BE2C (cell line): Measurements from ENCODE around the gene SNRPD1.
"Not testable (repeated sequence)": the region's sequence is repeated elsewhere in the genome, so short reads cannot be mapped to it uniquely, and the experiment has no call there.

Source experiments
- DNase-seq: peaks from one replicate; pipeline ENCODE4 v3.0.0-alpha.2; 2020
- H3K27me3 ChIP-seq: fragments of 250-450 bp; sonication (Bioruptor Pico); 2 replicates; pipeline ENCODE4 v1.5.1; 2020; ENCODE audit warnings: mild to moderate bottlenecking
- H3K36me3 ChIP-seq: fragments of 250-450 bp; sonication (Bioruptor Pico); 2 replicates; pipeline ENCODE4 v1.5.1; 2020; ENCODE audit warnings: mild to moderate bottlenecking
- H3K4me1 ChIP-seq: fragments of 250-450 bp; sonication (Bioruptor Pico); 2 replicates; pipeline ENCODE4 v1.5.1; 2020
- H3K4me3 ChIP-seq: 2 replicates; pipeline ENCODE4 v1.5.1; 2011; ENCODE audit warnings: low read depth, low read length
- H3K9me3 ChIP-seq: fragments of 250-450 bp; sonication (Bioruptor Pico); 2 replicates; pipeline ENCODE4 v1.5.1; 2020
- CTCF ChIP-seq: IDR thresholded peaks from 2 replicates; pipeline ENCODE4 v1.5.1; 2012; ENCODE audit warnings: mild to moderate bottlenecking, low read depth, low read length

SNRPD1 gene

DNA sequence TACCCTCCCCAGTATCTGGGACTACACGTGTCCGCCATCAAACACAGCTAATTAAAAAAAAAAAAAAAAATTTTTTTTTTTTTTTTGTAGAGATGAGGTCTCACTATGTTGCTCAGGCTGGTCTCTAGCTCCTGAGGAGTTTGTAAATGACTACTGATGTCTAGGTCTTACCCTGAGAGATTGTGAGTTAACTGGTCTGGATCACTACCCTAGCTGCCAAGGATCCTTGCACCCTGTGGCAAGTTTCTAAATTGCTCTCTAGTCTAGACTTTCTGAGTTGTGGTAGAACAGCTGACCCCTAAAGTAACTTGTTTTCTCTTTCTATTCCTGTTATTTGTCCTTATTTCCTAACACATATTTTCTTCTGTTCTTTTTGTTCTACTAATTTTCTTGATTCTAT, 48.0 kb downstream of the SNRPD1 start:
- Histone ChIP-seq H3K9me3 (no peaks in the 10 kb centered on the region), H3K4me3 (no peak overlapping the region), H3K27me3 (no peaks in the 10 kb centered on the region), H3K36me3 (no peaks in the 10 kb centered on the region), H3K4me1 (no peaks in the 10 kb centered on the region)
- no peak for TF ChIP-seq CTCF
- DNase-seq, result no peak

DNA sequence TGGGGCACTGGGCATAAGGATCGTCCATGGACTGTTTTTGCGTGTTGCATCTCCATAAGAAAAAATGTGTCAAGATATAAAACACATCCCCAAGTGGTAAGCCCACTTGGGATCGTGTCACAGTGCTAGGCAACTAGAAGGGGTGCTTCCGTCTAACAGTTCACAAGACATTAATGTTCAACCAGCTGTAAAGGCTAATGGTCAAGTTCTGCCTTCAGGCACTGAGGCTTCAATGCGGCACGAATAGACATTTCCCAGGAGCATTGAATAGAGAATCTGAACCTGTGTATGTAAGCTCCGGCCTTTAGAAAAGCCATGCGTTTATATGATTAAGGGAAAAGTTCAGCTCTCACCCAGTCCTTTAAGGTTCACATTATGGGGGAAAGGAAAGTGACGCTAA, 50.5 kb downstream of the SNRPD1 start:
- H3K4me3 ChIP-seq, result no peak overlapping the region
- no peak for TF ChIP-seq CTCF
- no peaks in the 10 kb centered on the region for H3K4me1 ChIP-seq
- no peaks in the 10 kb centered on the region for H3K9me3 ChIP-seq
- no peaks in the 10 kb centered on the region for H3K36me3 ChIP-seq
- H3K27me3 ChIP-seq, result no peaks in the 10 kb centered on the region
- no peak for DNase-seq

DNA sequence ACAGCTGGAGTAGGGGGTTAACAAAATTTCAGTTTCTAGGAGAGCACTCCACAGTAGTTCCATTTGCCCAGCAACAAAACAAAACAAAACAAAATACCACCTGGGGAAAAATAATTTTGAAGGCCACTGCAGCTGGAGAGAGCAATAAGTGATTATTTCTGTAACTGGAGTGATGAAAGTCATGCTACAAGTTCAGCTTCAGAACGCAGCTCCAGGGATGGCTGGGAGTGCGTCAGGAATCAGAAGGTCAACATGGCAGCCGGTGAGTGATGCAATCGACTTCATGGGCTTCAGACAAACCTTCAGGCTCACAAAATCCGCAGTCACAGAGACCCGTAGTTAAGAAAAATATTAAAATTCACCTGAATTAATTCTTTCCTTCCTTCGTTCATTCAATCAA, 51.5 kb downstream of the SNRPD1 start:
- Histone ChIP-seq H3K27me3 (no peaks in the 10 kb centered on the region), H3K36me3 (no peaks in the 10 kb centered on the region), H3K4me1 (no peaks in the 10 kb centered on the region), H3K9me3 (no peaks in the 10 kb centered on the region), H3K4me3 (no peak overlapping the region)
- no peak for DNase-seq
- no peak for TF ChIP-seq CTCF

DNA sequence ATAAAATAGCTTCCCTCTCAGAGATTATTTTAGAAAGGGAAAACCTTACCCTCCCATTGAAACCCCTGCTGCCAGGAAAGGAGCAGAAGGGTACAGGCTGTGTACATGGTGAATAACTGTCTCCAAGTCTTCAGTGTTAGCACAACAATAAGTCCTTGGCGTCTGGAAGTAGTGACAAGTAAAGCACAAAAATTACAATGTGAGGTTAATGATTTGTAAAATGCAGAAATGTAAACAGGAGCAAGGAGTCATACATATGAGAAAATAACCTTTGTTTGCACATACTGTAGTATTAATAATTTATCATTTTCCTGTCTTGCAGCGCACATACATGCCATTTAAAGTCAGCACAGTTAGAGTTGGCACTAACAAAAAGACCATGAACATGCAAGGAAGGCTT, 52.0 kb downstream of the SNRPD1 start:
- H3K9me3 ChIP-seq, result no peaks in the 10 kb centered on the region
- no peaks in the 10 kb centered on the region for H3K27me3 ChIP-seq
- TF ChIP-seq CTCF, result no peak
- DNase-seq, result no peak
- H3K4me3 ChIP-seq, result no peak overlapping the region
- no peaks in the 10 kb centered on the region for H3K4me1 ChIP-seq
- no peaks in the 10 kb centered on the region for H3K36me3 ChIP-seq

- Histone ChIP-seq H3K9me3 (no peaks in the 10 kb centered on the region), H3K36me3 (no peaks in the 10 kb centered on the region), H3K4me3 (no peak overlapping the region), H3K27me3 (no peaks in the 10 kb centered on the region), H3K4me1 (no peaks in the 10 kb centered on the region)
- no peak for DNase-seq
- TF ChIP-seq CTCF, result no peak
Observed at GRCh38 chr18:21669736-21670285, 57.7 kb downstream of the SNRPD1 start.

GRCh38 chr18:21672521-21673267, 60.6 kb downstream of the SNRPD1 start:
- DNase-seq, result peak; percentile 13
- TF ChIP-seq CTCF, result no peak
- Histone ChIP-seq H3K36me3 (no peaks in the 10 kb centered on the region), H3K9me3 (no peaks in the 10 kb centered on the region), H3K4me1 (no peaks in the 10 kb centered on the region), H3K27me3 (no peaks in the 10 kb centered on the region), H3K4me3 (no peak overlapping the region)

- H3K9me3 ChIP-seq, H3K4me3 ChIP-seq, H3K4me1 ChIP-seq, H3K27me3 ChIP-seq, DNase-seq, H3K36me3 ChIP-seq: not testable (repeated sequence)
Observed at GRCh38 chr18:21675354-21675753, 63.2 kb downstream of the SNRPD1 start.
